Measurements from ENCODE around the gene OR6B3.

Gene OR6B3

GRCh38 chr2:240043279-240043989 is 9.9 kb downstream of the OR6B3 start:
- no peak for DNase-seq
- no peak overlapping the region for H3K4ac ChIP-seq (ENCODE audit: low read depth, low read length)
- H2BK120ac ChIP-seq (ENCODE audit: low read depth, low read length): no peak overlapping the region
- H3K27me3 ChIP-seq (ENCODE audit: insufficient read depth, low read length, poor library complexity): no peaks in the 10 kb centered on the region
- no peak overlapping the region for H3K18ac ChIP-seq (ENCODE audit: low read length)
- no peaks in the 10 kb centered on the region for H3K79me2 ChIP-seq (ENCODE audit: control insufficient read depth, insufficient read depth, low read length)
- no peaks in the 10 kb centered on the region for H3K36me3 ChIP-seq (ENCODE audit: control insufficient read depth, insufficient read depth, low read length)
- H3K27ac ChIP-seq (ENCODE audit: low read depth, low read length): no peak overlapping the region
- H3K9ac ChIP-seq (ENCODE audit: low read length): no peak overlapping the region
- H2BK5ac ChIP-seq (ENCODE audit: low read length): no peak overlapping the region
- no peak overlapping the region for H3K4me3 ChIP-seq (ENCODE audit: low read length)
- no peaks in the 10 kb centered on the region for H3K4me1 ChIP-seq (ENCODE audit: control insufficient read depth, low read depth, low read length)
- no peak overlapping the region for H4K8ac ChIP-seq (ENCODE audit: low read depth, low read length)
- no peak overlapping the region for H3K23ac ChIP-seq (ENCODE audit: low read length)
- no peak overlapping the region for H4K5ac ChIP-seq (ENCODE audit: low read length)
- H3K56ac ChIP-seq (ENCODE audit: low read length): no peak overlapping the region
- H2BK15ac ChIP-seq (replicated peaks; ENCODE audit: low read depth): no peak overlapping the region
- no CpG with 5 or more reads among the region's 21 CpGs for WGBS (ENCODE audit: extremely low coverage, insufficient coverage, low lambda C conversion rate)
- H3K79me1 ChIP-seq (ENCODE audit: low read length): no peaks in the 10 kb centered on the region
- H2AK5ac ChIP-seq (ENCODE audit: low read length): no peak overlapping the region
- no peak overlapping the region for H3K4me2 ChIP-seq (ENCODE audit: low read length)

- no peak overlapping the region for H2BK15ac ChIP-seq (replicated peaks; ENCODE audit: low read depth)
- no peak overlapping the region for H4K5ac ChIP-seq (ENCODE audit: low read length)
- H3K27ac ChIP-seq (ENCODE audit: low read depth, low read length): no peak overlapping the region
- H3K9ac ChIP-seq (ENCODE audit: low read length): no peak overlapping the region
- no peaks in the 10 kb centered on the region for H3K79me1 ChIP-seq (ENCODE audit: low read length)
- no peak overlapping the region for H3K4me2 ChIP-seq (ENCODE audit: low read length)
- H3K27me3 ChIP-seq (ENCODE audit: insufficient read depth, low read length, poor library complexity): no peaks in the 10 kb centered on the region
- H2BK120ac ChIP-seq (ENCODE audit: low read depth, low read length): no peak overlapping the region
- no peak overlapping the region for H2BK5ac ChIP-seq (ENCODE audit: low read length)
- no peak overlapping the region for H3K23ac ChIP-seq (ENCODE audit: low read length)
- H3K79me2 ChIP-seq (ENCODE audit: control insufficient read depth, insufficient read depth, low read length): no peaks in the 10 kb centered on the region
- no peak overlapping the region for H4K8ac ChIP-seq (ENCODE audit: low read depth, low read length)
- no peak for DNase-seq
- no peak overlapping the region for H3K56ac ChIP-seq (ENCODE audit: low read length)
- no peaks in the 10 kb centered on the region for H3K36me3 ChIP-seq (ENCODE audit: control insufficient read depth, insufficient read depth, low read length)
- H3K4me3 ChIP-seq (ENCODE audit: low read length): no peak overlapping the region
- H3K4ac ChIP-seq (ENCODE audit: low read depth, low read length): no peak overlapping the region
- no peak overlapping the region for H2AK5ac ChIP-seq (ENCODE audit: low read length)
- H3K4me1 ChIP-seq (ENCODE audit: control insufficient read depth, low read depth, low read length): no peaks in the 10 kb centered on the region
- no peak overlapping the region for H3K18ac ChIP-seq (ENCODE audit: low read length)
- WGBS (ENCODE audit: extremely low coverage, insufficient coverage, low lambda C conversion rate): no CpG with 5 or more reads among the region's 11 CpGs
These were observed 10.6 kb downstream of the OR6B3 start for GRCh38 chr2:240042740-240043139.

GRCh38 chr2:240041363-240041762 is 12.0 kb downstream of the OR6B3 start:
- Histone ChIP-seq H3K4me2 (ENCODE audit: low read length) (no peak overlapping the region), H3K27me3 (ENCODE audit: insufficient read depth, low read length, poor library complexity) (no peaks in the 10 kb centered on the region), H3K27ac (ENCODE audit: low read depth, low read length) (no peak overlapping the region), H3K4me3 (ENCODE audit: low read length) (no peak overlapping the region), H3K9ac (ENCODE audit: low read length) (no peak overlapping the region), H3K23ac (ENCODE audit: low read length) (no peak overlapping the region), H2BK120ac (ENCODE audit: low read depth, low read length) (no peak overlapping the region), H3K4ac (ENCODE audit: low read depth, low read length) (no peak overlapping the region), H2AK5ac (ENCODE audit: low read length) (no peak overlapping the region), H2BK5ac (ENCODE audit: low read length) (no peak overlapping the region), H4K8ac (ENCODE audit: low read depth, low read length) (no peak overlapping the region), H2BK15ac (replicated peaks; ENCODE audit: low read depth) (no peak overlapping the region), H3K56ac (ENCODE audit: low read length) (no peak overlapping the region), H3K4me1 (ENCODE audit: control insufficient read depth, low read depth, low read length) (no peaks in the 10 kb centered on the region), H3K36me3 (ENCODE audit: control insufficient read depth, insufficient read depth, low read length) (no peaks in the 10 kb centered on the region), H3K79me1 (ENCODE audit: low read length) (no peaks in the 10 kb centered on the region), H3K79me2 (ENCODE audit: control insufficient read depth, insufficient read depth, low read length) (no peaks in the 10 kb centered on the region), H4K5ac (ENCODE audit: low read length) (no peak overlapping the region), H3K18ac (ENCODE audit: low read length) (no peak overlapping the region)
- DNase-seq: no peak
- no CpG with 5 or more reads among the region's 6 CpGs for WGBS (ENCODE audit: extremely low coverage, insufficient coverage, low lambda C conversion rate)

- Histone ChIP-seq H3K56ac (ENCODE audit: low read length) (no peak overlapping the region), H3K23ac (ENCODE audit: low read length) (no peak overlapping the region), H3K4ac (ENCODE audit: low read depth, low read length) (no peak overlapping the region), H3K27me3 (ENCODE audit: insufficient read depth, low read length, poor library complexity) (no peaks in the 10 kb centered on the region), H2BK120ac (ENCODE audit: low read depth, low read length) (no peak overlapping the region), H4K8ac (ENCODE audit: low read depth, low read length) (no peak overlapping the region), H3K79me1 (ENCODE audit: low read length) (no peaks in the 10 kb centered on the region), H3K4me3 (ENCODE audit: low read length) (no peak overlapping the region), H4K5ac (ENCODE audit: low read length) (no peak overlapping the region), H3K9ac (ENCODE audit: low read length) (no peak overlapping the region), H2AK5ac (ENCODE audit: low read length) (no peak overlapping the region), H2BK15ac (replicated peaks; ENCODE audit: low read depth) (no peak overlapping the region), H3K79me2 (ENCODE audit: control insufficient read depth, insufficient read depth, low read length) (no peaks in the 10 kb centered on the region), H2BK5ac (ENCODE audit: low read length) (no peak overlapping the region), H3K18ac (ENCODE audit: low read length) (no peak overlapping the region), H3K4me1 (ENCODE audit: control insufficient read depth, low read depth, low read length) (no peaks in the 10 kb centered on the region), H3K36me3 (ENCODE audit: control insufficient read depth, insufficient read depth, low read length) (no peaks in the 10 kb centered on the region), H3K4me2 (ENCODE audit: low read length) (no peak overlapping the region), H3K27ac (ENCODE audit: low read depth, low read length) (no peak overlapping the region)
- DNase-seq: no peak
These were observed 16.0 kb downstream of the OR6B3 start for GRCh38 chr2:240037358-240037757.

GRCh38 chr2:240033330-240033678 is 20.0 kb downstream of the OR6B3 start:
- Histone ChIP-seq H2BK5ac (ENCODE audit: low read length) (no peak overlapping the region), H3K18ac (ENCODE audit: low read length) (no peak overlapping the region), H3K4me2 (ENCODE audit: low read length) (no peak overlapping the region), H4K8ac (ENCODE audit: low read depth, low read length) (no peak overlapping the region), H2BK120ac (ENCODE audit: low read depth, low read length) (no peak overlapping the region), H3K4ac (ENCODE audit: low read depth, low read length) (no peak overlapping the region), H2AK5ac (ENCODE audit: low read length) (no peak overlapping the region), H3K23ac (ENCODE audit: low read length) (no peak overlapping the region), H3K36me3 (ENCODE audit: control insufficient read depth, insufficient read depth, low read length) (no peaks in the 10 kb centered on the region), H3K56ac (ENCODE audit: low read length) (peak overlapping the region; percentile 27), H2BK15ac (replicated peaks; ENCODE audit: low read depth) (no peak overlapping the region), H3K27ac (ENCODE audit: low read depth, low read length) (no peak overlapping the region), H3K79me1 (ENCODE audit: low read length) (no peaks in the 10 kb centered on the region), H3K27me3 (ENCODE audit: insufficient read depth, low read length, poor library complexity) (no peaks in the 10 kb centered on the region), H3K4me1 (ENCODE audit: control insufficient read depth, low read depth, low read length) (no peaks in the 10 kb centered on the region), H3K79me2 (ENCODE audit: control insufficient read depth, insufficient read depth, low read length) (no peaks in the 10 kb centered on the region), H3K9ac (ENCODE audit: low read length) (no peak overlapping the region), H3K4me3 (ENCODE audit: low read length) (no peak overlapping the region), H4K5ac (ENCODE audit: low read length) (no peak overlapping the region)
- peak; percentile 42 for DNase-seq
- no CpG with 5 or more reads among the region's 5 CpGs for WGBS (ENCODE audit: extremely low coverage, insufficient coverage, low lambda C conversion rate)

All from mesendoderm (in vitro differentiated cells).